PC-3 (cell line): Measurements from ENCODE around the gene KIAA0040. TPM values are rescaled to one million over a fixed set of nuclear protein-coding genes. Genes with fewer than 3 reads are reported as not detected.
A peak's percentile ranks its signal among the peaks of the same experiment; 100 is the strongest.

Experiments
- ATAC-seq: fragments of 200-7000 bp; cut with Tn5 transposase; 2 replicates; pipeline ENCODE4 v1.9.1; 2020; ENCODE audit warnings: mild to moderate bottlenecking, moderate library complexity
- BruUV-seq: library from RNA; stranded (reverse); fragments of 400-500 nt; replicated peaks from 2 replicates; lab custom pipeline; 2021; lab: Mats Ljungman, UMichigan
- CTCF ChIA-PET: fragments of 300-600 bp; sonication (Branson Sonifier 250); formaldehyde crosslinking; loops from one replicate; lab custom pipeline; 2022; ENCODE audit warnings: antibody characterized with exemption; lab: Charles Lee
- POLR2A ChIA-PET: fragments of 300-600 bp; sonication (Branson Sonifier 250); formaldehyde crosslinking; loops from one replicate; lab custom pipeline; 2022; ENCODE audit warnings: antibody characterized with exemption; ENCODE audit not compliant: unreplicated experiment; lab: Charles Lee
- DNase-seq: peaks from one replicate; pipeline ENCODE4 v3.0.0-alpha.2; 2015
- H2AFZ ChIP-seq: fragments of 300-600 bp; sonication (generic); 2 replicates; pipeline ENCODE4 v1.6.0; 2016; ENCODE audit warnings: antibody characterized with exemption, low read length
- H3F3A ChIP-seq: fragments of 300-600 bp; sonication (generic); one replicate; pipeline ENCODE4 v1.6.0; 2017; ENCODE audit warnings: antibody characterized with exemption, low read length, control low read depth, mild to moderate bottlenecking; ENCODE audit not compliant: unreplicated experiment
- H3K27ac ChIP-seq: fragments of 300-600 bp; sonication (generic); 2 replicates; pipeline ENCODE4 v1.5.1; 2016; ENCODE audit warnings: mild to moderate bottlenecking, low read length
- H3K27me3 ChIP-seq: fragments of 300-600 bp; sonication (generic); 2 replicates; pipeline ENCODE4 v1.6.1; 2016; ENCODE audit warnings: low read length, mixed read lengths
- H3K36me3 ChIP-seq: fragments of 300-600 bp; sonication (generic); 2 replicates; pipeline ENCODE4 v1.6.1; 2016; ENCODE audit warnings: low read depth, mixed run types, low read length, mixed read lengths
- H3K4me1 ChIP-seq: fragments of 300-600 bp; sonication (generic); 2 replicates; pipeline ENCODE4 v1.5.1; 2016; ENCODE audit warnings: low read length; ENCODE audit not compliant: insufficient read depth
- H3K4me2 ChIP-seq: fragments of 300-600 bp; sonication (generic); 2 replicates; pipeline ENCODE4 v1.6.0; 2016; ENCODE audit warnings: low read length
- H3K4me3 ChIP-seq: fragments of 300-600 bp; sonication (generic); 2 replicates; pipeline ENCODE4 v1.5.1; 2016; ENCODE audit warnings: mild to moderate bottlenecking, low read length, mixed read lengths
- H3K79me2 ChIP-seq: fragments of 300-600 bp; sonication (generic); 2 replicates; pipeline ENCODE4 v1.6.1; 2017; ENCODE audit warnings: low read length, mixed read lengths
- H3K9ac ChIP-seq: fragments of 300-600 bp; sonication (generic); 2 replicates; pipeline ENCODE4 v1.6.0; 2016; ENCODE audit warnings: mild to moderate bottlenecking, low read length
- H3K9me2 ChIP-seq: fragments of 300-600 bp; sonication (generic); replicated peaks from 2 replicates; pipeline ENCODE4 v1.6.1; 2016; ENCODE audit warnings: mixed run types, low read length, mixed read lengths
- H3K9me3 ChIP-seq: fragments of 300-600 bp; sonication (generic); 2 replicates; pipeline ENCODE4 v1.6.1; 2016; ENCODE audit warnings: low read length, mixed read lengths
- H4K20me1 ChIP-seq: fragments of 300-600 bp; sonication (generic); 2 replicates; pipeline ENCODE4 v1.6.1; 2016; ENCODE audit warnings: low read length, mixed read lengths
- CTCF ChIP-seq: fragments of 300-600 bp; sonication (generic); conservative IDR thresholded peaks from 2 replicates; pipeline ENCODE4 v1.5.1; 2017; ENCODE audit warnings: antibody characterized with exemption, low read depth, mild to moderate bottlenecking, low read length
- EZH2 ChIP-seq: fragments of 300-600 bp; sonication (generic); IDR thresholded peaks from one replicate; pipeline ENCODE4 v1.6.1; 2017; ENCODE audit warnings: antibody characterized with exemption, mild to moderate bottlenecking, low read length; ENCODE audit not compliant: unreplicated experiment
- EZH2phosphoT487 ChIP-seq: fragments of 300-600 bp; sonication (generic); IDR thresholded peaks from 2 replicates; pipeline ENCODE4 v1.6.1; 2018; ENCODE audit warnings: mild to moderate bottlenecking, antibody characterized with exemption, low read length, borderline replicate concordance
- intact Hi-C: fragments of 100-400 bp; cut with micrococcal nuclease; formaldehyde crosslinking; loops from 2 replicates; pipeline ENCODE4 v1.9.0; 2023
- total RNA-seq: library from RNA; depleted of rRNA; stranded (reverse); fragments of >200 nt; gene quantifications from 2 replicates; pipeline ENCODE4 v1.2.3, GENCODE V29; 2014

Gene KIAA0040
- total RNA-seq, 1 experiment from 2014 or later: 17.8 TPM

GRCh38 chr1:175130649-175131045 is 61.9 kb downstream of the KIAA0040 start:
- Histone ChIP-seq H3K27ac (no peak overlapping the region), H3K36me3 (no peaks in the 10 kb centered on the region), H4K20me1 (no peaks in the 10 kb centered on the region), H3K4me3 (no peak overlapping the region), H3K4me2 (no peak overlapping the region), H3K9me2 (no peaks in the 10 kb centered on the region), H2AFZ (no peak overlapping the region), H3K9ac (no peak overlapping the region), H3K9me3 (no peaks in the 10 kb centered on the region), H3K27me3 (no peaks in the 10 kb centered on the region), H3K4me1 (no peaks in the 10 kb centered on the region), H3K79me2 (no peaks in the 10 kb centered on the region), H3F3A (no peaks in the 10 kb centered on the region)
- ATAC-seq (no peak), DNase-seq (no peak)
- intact Hi-C loops: no loop called here
- BruUV-seq: no TSS peak
- no peak for TF ChIP-seq CTCF
- no peak for TF ChIP-seq EZH2phosphoT487
- TF ChIP-seq EZH2: no peak
- ChIA-PET POLR2A (no interaction called here), CTCF (no interaction called here)

- ChIA-PET CTCF (no interaction called here), POLR2A (no interaction called here)
- DNase-seq (peak; percentile 17), ATAC-seq (no peak)
- H3K9me2 ChIP-seq: no peaks in the 10 kb centered on the region
- H3K36me3 ChIP-seq: no peaks in the 10 kb centered on the region
- H3K4me1 ChIP-seq: no peaks in the 10 kb centered on the region
- no peaks in the 10 kb centered on the region for H3F3A ChIP-seq
- H3K9me3 ChIP-seq: no peaks in the 10 kb centered on the region
- no peak overlapping the region for H2AFZ ChIP-seq
- H3K27me3 ChIP-seq: no peaks in the 10 kb centered on the region
- BruUV-seq: no TSS peak
- no peaks in the 10 kb centered on the region for H4K20me1 ChIP-seq
- no peak for TF ChIP-seq EZH2
- TF ChIP-seq EZH2phosphoT487: no peak
- TF ChIP-seq CTCF: 0 out of 2 replicates have a peak, but pooled peaks have one; percentile 22
- H3K9ac ChIP-seq: no peak overlapping the region
- H3K27ac ChIP-seq: no peak overlapping the region
- intact Hi-C loops: no loop called here
- H3K79me2 ChIP-seq: no peaks in the 10 kb centered on the region
- H3K4me3 ChIP-seq: no peak overlapping the region
- no peak overlapping the region for H3K4me2 ChIP-seq
These were observed 62.5 kb downstream of the KIAA0040 start for GRCh38 chr1:175129997-175130648.

GRCh38 chr1:175129644-175129996 is 63.0 kb downstream of the KIAA0040 start:
- Histone ChIP-seq H3K4me2 (no peak overlapping the region), H3K4me1 (no peaks in the 10 kb centered on the region), H3K79me2 (no peaks in the 10 kb centered on the region), H3K36me3 (no peaks in the 10 kb centered on the region), H3K27me3 (no peaks in the 10 kb centered on the region), H3K9ac (no peak overlapping the region), H3K9me2 (no peaks in the 10 kb centered on the region), H3K27ac (no peak overlapping the region), H3F3A (no peaks in the 10 kb centered on the region), H2AFZ (no peak overlapping the region), H3K9me3 (no peaks in the 10 kb centered on the region), H3K4me3 (no peak overlapping the region), H4K20me1 (no peaks in the 10 kb centered on the region)
- BruUV-seq: no TSS peak
- no peak for ATAC-seq
- ChIA-PET CTCF (no interaction called here), POLR2A (no interaction called here)
- intact Hi-C loops: no loop called here
- DNase-seq: no peak
- TF ChIP-seq EZH2 (no peak), EZH2phosphoT487 (no peak), CTCF (no peak)
